K562 (cell line): ENCODE data around the gene LTB4R2. TPM values are rescaled to one million over a fixed set of nuclear protein-coding genes. Genes with fewer than 3 reads are reported as not detected.

Experiments
- ARHGAP35 ChIP-seq: fragments of 450-650 bp; IDR thresholded peaks from 2 replicates; pipeline ENCODE4 v1.6.1; 2018; ENCODE audit not compliant: partially characterized antibody
- HDAC8 ChIP-seq: fragments of 450-650 bp; IDR thresholded peaks from 2 replicates; pipeline ENCODE4 v1.6.1; 2016; ENCODE audit warnings: mild to moderate bottlenecking, missing genetic modification characterization, moderate library complexity, missing compliant biosample characterization
- MECOM ChIP-seq: fragments of 250-450 bp; sonication (Bioruptor Pico); IDR thresholded peaks from 2 replicates; pipeline ENCODE4 v1.8.0; 2022; ENCODE audit warnings: inconsistent platforms
- NELFE ChIP-seq: IDR thresholded peaks from 2 replicates; pipeline ENCODE4 v1.6.1; 2011; ENCODE audit warnings: mild to moderate bottlenecking; ENCODE audit not compliant: insufficient read depth, insufficient read length
- RAD51 ChIP-seq: fragments of 450-650 bp; IDR thresholded peaks from 2 replicates; pipeline ENCODE4 v1.7.1; 2016; ENCODE audit warnings: low read depth, mild to moderate bottlenecking, borderline replicate concordance
- SLC30A9 ChIP-seq: fragments of 250-450 bp; sonication (Bioruptor Pico); IDR thresholded peaks from 2 replicates; pipeline ENCODE4 v1.8.0; 2022; ENCODE audit warnings: mild to moderate bottlenecking, moderate library complexity
- TAL1 ChIP-seq: fragments of 450-650 bp; IDR thresholded peaks from 2 replicates; pipeline ENCODE4 v1.6.1; 2016; ENCODE audit warnings: mild to moderate bottlenecking
- YBX1 ChIP-seq: fragments of 450-650 bp; IDR thresholded peaks from 2 replicates; pipeline ENCODE4 v1.7.1; 2016; ENCODE audit warnings: mild to moderate bottlenecking
- ZKSCAN1 ChIP-seq: fragments of 150-350 bp; IDR thresholded peaks from 2 replicates; pipeline ENCODE4 v1.6.1; 2016; ENCODE audit warnings: low read depth, low read length
- ZNF253 ChIP-seq: fragments of 250-450 bp; sonication (Bioruptor Pico); conservative IDR thresholded peaks from 2 replicates; pipeline ENCODE4 v1.6.1; 2021; ENCODE audit warnings: mild to moderate bottlenecking
- ZNF274 ChIP-seq: IDR thresholded peaks from 2 replicates; pipeline ENCODE4 v1.6.1; 2011; ENCODE audit warnings: low read depth, mild to moderate bottlenecking, low read length, moderate library complexity, borderline replicate concordance
- polyA plus RNA-seq, 8 experiments: library from polyadenylated mRNA; depleted of rRNA in 4 of 8; stranded (reverse) in 5 of 8; unstranded in 3 of 8; fragments of >200 nt; fragmentation: Nextera tagmentation in 2 of 8; fragmentation: Illumina TruSeq in 1 of 8; extraction: Ambion mirVana in 2 of 8; extraction: Trizol in 1 of 8; gene quantifications; 2 replicates each; pipeline versions ENCODE4 v1.2.1 to v1.2.3, GENCODE V29; 2011 to 2014; ENCODE audit warnings: inconsistent platforms in 1 of 8, missing spikeins in 1 of 8
- total RNA-seq, 7 experiments: library from RNA; depleted of rRNA in 6 of 7; stranded (reverse); fragments of >200 nt in 6 of 7; fragmentation: Illumina TruSeq in 2 of 7; extraction: Trizol in 2 of 7; gene quantifications; 2 replicates each; pipeline versions ENCODE4 v1.2.1 to v1.2.3, GENCODE V29; 2011 to 2021; ENCODE audit warnings: low replicate concordance in 1 of 7
- TF ChIP-seq, protein P1 (sequence below): fragments of 200-800 bp; sonication (Bioruptor generic); IDR thresholded peaks from 2 replicates; pipeline ENCODE4 v1.6.1; 2016; ENCODE audit warnings: missing genetic modification characterization, missing compliant biosample characterization
- TF ChIP-seq, protein P2 (sequence below): fragments of 450-650 bp; IDR thresholded peaks from 2 replicates; pipeline ENCODE4 v1.6.1; 2016; ENCODE audit warnings: antibody characterized with exemption
- TF ChIP-seq, protein P3 (sequence below): fragments of 450-650 bp; IDR thresholded peaks from one replicate; pipeline ENCODE4 v1.6.1; 2018; ENCODE audit warnings: mild to moderate bottlenecking, moderate library complexity; ENCODE audit not compliant: partially characterized antibody
- TF ChIP-seq, protein P4 (sequence below): fragments of 250-450 bp; sonication (Bioruptor Pico); IDR thresholded peaks from 2 replicates; pipeline ENCODE4 v1.8.0; 2022; ENCODE audit warnings: inconsistent platforms
- TF ChIP-seq, protein P5 (sequence below), 3 experiments: IDR thresholded peaks in 2 of 3; conservative IDR thresholded peaks in 1 of 3; 2 replicates each; pipeline ENCODE4 v1.5.1; 2011 to 2012; ENCODE audit warnings: low read length in 3 of 3, mild to moderate bottlenecking in 3 of 3, control low read depth in 2 of 3, improper control_type of control experiment in 1 of 3, inconsistent platforms in 1 of 3, low read depth in 1 of 3, mixed read lengths in 1 of 3, moderate library complexity in 1 of 3; ENCODE audit not compliant: insufficient read depth in 2 of 3

The LTB4R2 gene
- total and polyA plus RNA-seq, 9 of the 15 experiments (the other 6 are each of a cell fraction or from before 2014, with no cell fraction given): 0.03 to 11.6 (median 2.8) TPM; not detected in 1

DNA sequence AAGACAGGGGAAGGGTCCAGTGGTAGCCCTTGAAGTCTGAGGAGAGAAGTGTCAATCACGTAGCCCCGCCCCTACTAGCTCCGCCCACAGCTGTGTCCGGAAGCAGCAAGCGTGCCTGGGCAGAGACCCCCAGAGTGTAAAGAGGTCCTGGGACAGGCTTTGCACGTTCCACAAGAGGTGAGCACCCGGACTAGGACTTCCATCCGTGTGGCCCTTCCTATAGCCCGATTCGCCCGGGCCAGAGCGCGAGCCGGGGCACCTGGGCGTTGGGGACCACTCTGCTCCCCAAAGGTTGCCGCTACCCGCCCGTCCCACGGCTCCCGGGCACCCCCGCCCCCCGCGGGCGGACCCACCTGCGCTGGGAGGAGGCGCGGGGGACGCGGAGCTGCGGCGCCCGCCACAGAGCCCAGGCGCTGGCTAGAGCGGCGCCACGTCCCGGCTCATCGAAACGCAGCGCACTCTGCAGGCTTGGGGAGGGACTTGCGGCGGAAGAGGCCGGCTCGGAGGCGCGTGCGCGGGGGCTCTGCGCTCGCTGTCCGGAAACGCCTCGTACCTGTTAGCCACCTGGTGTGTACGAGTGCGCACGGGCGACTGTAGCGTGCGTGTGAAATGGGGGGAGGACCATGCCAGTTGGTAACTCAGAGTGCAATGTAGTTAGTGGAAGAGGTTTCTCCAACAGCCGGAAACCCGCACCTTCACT is 38.7 kb upstream of the LTB4R2 start, which contains the start of gene RABGGTA (continued):
- TF ChIP-seq, protein P1, sequence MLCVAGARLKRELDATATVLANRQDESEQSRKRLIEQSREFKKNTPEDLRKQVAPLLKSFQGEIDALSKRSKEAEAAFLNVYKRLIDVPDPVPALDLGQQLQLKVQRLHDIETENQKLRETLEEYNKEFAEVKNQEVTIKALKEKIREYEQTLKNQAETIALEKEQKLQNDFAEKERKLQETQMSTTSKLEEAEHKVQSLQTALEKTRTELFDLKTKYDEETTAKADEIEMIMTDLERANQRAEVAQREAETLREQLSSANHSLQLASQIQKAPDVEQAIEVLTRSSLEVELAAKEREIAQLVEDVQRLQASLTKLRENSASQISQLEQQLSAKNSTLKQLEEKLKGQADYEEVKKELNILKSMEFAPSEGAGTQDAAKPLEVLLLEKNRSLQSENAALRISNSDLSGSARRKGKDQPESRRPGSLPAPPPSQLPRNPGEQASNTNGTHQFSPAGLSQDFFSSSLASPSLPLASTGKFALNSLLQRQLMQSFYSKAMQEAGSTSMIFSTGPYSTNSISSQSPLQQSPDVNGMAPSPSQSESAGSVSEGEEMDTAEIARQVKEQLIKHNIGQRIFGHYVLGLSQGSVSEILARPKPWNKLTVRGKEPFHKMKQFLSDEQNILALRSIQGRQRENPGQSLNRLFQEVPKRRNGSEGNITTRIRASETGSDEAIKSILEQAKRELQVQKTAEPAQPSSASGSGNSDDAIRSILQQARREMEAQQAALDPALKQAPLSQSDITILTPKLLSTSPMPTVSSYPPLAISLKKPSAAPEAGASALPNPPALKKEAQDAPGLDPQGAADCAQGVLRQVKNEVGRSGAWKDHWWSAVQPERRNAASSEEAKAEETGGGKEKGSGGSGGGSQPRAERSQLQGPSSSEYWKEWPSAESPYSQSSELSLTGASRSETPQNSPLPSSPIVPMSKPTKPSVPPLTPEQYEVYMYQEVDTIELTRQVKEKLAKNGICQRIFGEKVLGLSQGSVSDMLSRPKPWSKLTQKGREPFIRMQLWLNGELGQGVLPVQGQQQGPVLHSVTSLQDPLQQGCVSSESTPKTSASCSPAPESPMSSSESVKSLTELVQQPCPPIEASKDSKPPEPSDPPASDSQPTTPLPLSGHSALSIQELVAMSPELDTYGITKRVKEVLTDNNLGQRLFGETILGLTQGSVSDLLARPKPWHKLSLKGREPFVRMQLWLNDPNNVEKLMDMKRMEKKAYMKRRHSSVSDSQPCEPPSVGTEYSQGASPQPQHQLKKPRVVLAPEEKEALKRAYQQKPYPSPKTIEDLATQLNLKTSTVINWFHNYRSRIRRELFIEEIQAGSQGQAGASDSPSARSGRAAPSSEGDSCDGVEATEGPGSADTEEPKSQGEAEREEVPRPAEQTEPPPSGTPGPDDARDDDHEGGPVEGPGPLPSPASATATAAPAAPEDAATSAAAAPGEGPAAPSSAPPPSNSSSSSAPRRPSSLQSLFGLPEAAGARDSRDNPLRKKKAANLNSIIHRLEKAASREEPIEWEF (CRISPR knock-in tag): no peak
- TF ChIP-seq YBX1 (no peak), ZKSCAN1 (no peak), MECOM (CRISPR knock-in tag) (no peak), HDAC8 (tag) (no peak), ZNF274 (no peak), TAL1 (no peak), RAD51 (no peak), ZNF253 (no peak), ARHGAP35 (no peak), SLC30A9 (CRISPR knock-in tag) (no peak), NELFE (no peak)
- TF ChIP-seq, protein P2, sequence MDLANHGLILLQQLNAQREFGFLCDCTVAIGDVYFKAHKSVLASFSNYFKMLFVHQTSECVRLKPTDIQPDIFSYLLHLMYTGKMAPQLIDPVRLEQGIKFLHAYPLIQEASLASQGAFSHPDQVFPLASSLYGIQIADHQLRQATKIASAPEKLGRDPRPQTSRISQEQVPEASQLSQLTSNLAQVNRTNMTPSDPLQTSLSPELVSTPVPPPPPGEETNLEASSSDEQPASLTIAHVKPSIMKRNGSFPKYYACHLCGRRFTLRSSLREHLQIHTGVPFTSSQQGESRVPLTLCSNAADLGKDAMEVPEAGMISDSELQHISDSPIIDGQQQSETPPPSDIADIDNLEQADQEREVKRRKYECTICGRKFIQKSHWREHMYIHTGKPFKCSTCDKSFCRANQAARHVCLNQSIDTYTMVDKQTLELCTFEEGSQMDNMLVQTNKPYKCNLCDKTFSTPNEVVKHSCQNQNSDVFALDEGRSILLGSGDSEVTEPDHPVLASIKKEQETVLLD: peak; percentile 84; the same call in 1 of the 2 replicates
- TF ChIP-seq, protein P3, sequence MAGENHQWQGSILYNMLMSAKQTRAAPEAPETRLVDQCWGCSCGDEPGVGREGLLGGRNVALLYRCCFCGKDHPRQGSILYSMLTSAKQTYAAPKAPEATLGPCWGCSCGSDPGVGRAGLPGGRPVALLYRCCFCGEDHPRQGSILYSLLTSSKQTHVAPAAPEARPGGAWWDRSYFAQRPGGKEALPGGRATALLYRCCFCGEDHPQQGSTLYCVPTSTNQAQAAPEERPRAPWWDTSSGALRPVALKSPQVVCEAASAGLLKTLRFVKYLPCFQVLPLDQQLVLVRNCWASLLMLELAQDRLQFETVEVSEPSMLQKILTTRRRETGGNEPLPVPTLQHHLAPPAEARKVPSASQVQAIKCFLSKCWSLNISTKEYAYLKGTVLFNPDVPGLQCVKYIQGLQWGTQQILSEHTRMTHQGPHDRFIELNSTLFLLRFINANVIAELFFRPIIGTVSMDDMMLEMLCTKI: no peak
- TF ChIP-seq, protein P4, sequence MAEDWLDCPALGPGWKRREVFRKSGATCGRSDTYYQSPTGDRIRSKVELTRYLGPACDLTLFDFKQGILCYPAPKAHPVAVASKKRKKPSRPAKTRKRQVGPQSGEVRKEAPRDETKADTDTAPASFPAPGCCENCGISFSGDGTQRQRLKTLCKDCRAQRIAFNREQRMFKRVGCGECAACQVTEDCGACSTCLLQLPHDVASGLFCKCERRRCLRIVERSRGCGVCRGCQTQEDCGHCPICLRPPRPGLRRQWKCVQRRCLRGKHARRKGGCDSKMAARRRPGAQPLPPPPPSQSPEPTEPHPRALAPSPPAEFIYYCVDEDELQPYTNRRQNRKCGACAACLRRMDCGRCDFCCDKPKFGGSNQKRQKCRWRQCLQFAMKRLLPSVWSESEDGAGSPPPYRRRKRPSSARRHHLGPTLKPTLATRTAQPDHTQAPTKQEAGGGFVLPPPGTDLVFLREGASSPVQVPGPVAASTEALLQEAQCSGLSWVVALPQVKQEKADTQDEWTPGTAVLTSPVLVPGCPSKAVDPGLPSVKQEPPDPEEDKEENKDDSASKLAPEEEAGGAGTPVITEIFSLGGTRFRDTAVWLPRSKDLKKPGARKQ (CRISPR knock-in tag): no peak
- TF ChIP-seq, protein P5, sequence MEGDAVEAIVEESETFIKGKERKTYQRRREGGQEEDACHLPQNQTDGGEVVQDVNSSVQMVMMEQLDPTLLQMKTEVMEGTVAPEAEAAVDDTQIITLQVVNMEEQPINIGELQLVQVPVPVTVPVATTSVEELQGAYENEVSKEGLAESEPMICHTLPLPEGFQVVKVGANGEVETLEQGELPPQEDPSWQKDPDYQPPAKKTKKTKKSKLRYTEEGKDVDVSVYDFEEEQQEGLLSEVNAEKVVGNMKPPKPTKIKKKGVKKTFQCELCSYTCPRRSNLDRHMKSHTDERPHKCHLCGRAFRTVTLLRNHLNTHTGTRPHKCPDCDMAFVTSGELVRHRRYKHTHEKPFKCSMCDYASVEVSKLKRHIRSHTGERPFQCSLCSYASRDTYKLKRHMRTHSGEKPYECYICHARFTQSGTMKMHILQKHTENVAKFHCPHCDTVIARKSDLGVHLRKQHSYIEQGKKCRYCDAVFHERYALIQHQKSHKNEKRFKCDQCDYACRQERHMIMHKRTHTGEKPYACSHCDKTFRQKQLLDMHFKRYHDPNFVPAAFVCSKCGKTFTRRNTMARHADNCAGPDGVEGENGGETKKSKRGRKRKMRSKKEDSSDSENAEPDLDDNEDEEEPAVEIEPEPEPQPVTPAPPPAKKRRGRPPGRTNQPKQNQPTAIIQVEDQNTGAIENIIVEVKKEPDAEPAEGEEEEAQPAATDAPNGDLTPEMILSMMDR (IDR thresholded peaks at IDR 0.05 in 2 of 3, conservative IDR thresholded peaks at IDR 0.05 in 1 of 3; ENCODE audit: insufficient read depth in 2 of 3, low read depth in 1 of 3, low read length in 3 of 3): peak; percentile 71 to 82 (median 75)
